ENCODE data around the gene CDKL1.

DNA sequence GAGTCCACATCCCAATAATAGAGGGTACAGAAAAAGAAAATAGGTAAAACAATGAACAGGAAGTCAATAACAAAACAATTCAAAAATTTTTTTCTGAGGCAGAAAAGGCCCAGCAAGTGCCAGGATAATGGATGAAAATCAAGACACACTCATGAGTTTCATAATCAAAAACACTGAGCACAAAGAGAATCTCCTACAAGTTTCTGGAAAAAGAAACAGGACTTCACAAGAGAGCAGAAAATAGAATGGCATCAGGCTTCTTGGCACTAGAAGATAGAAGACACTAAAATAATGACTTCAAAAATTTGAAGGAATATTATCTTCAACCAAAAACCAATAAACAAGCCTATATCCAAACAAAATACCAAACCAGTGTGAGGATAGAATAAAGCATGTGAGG is 47.7 kb downstream of the CDKL1 start:
- TF ChIP-seq FOXM1 (IDR thresholded peaks at IDR 0.05; ENCODE audit: borderline replicate concordance, low read depth): no peak
- TF ChIP-seq, protein P1, sequence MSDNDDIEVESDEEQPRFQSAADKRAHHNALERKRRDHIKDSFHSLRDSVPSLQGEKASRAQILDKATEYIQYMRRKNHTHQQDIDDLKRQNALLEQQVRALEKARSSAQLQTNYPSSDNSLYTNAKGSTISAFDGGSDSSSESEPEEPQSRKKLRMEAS (IDR thresholded peaks at IDR 0.05): no peak
